GM20000 (cell line): Measurements from ENCODE around the gene TPMT.

Source experiments
- DNase-seq: peaks from one replicate; pipeline ENCODE4 v3.0.0; 2012; ENCODE audit warnings: low spot score
- TF ChIP-seq, protein P1 (sequence below): IDR thresholded peaks from 2 replicates; pipeline ENCODE4 v1.5.1; 2012; ENCODE audit warnings: mild to moderate bottlenecking, control low read depth; ENCODE audit errors: extremely low read depth, missing control alignments

Gene TPMT

DNA sequence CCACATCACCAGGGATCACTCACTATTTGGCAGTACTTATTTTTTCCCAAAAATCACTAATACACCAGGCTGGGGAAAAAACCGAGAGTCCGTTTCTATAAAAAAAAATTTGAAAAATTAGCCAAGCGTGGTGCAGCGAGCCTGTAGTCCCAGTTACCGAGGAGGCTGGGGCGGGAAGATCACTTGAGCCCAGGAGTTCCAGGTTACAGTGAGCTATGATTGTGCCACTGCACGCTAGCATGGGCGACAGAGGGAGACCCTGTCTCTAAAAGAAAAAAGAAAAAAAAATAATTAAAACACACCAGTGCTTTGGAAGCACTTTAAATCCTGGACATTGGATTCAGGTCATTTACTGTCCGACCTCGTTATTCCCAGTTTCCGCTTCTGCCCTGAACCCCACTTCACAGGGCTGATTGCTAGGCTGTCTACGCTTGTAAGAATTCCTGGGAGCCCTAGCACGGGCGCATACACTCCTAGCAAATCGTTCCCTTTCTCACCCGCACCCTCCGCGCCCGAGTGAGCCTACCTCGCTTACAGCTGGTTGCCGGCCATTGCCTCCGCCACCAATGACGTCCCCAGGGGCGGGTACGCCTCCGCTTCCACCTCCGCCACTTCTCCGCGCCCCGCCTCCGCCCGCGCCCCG, at the start of gene TPMT:
Gene TPMT, minus strand, starts transcription at position 571 of the 643 bp plus-strand sequence. CDS start 5,950 bp downstream, outside the sequence.
- TF ChIP-seq, protein P1, sequence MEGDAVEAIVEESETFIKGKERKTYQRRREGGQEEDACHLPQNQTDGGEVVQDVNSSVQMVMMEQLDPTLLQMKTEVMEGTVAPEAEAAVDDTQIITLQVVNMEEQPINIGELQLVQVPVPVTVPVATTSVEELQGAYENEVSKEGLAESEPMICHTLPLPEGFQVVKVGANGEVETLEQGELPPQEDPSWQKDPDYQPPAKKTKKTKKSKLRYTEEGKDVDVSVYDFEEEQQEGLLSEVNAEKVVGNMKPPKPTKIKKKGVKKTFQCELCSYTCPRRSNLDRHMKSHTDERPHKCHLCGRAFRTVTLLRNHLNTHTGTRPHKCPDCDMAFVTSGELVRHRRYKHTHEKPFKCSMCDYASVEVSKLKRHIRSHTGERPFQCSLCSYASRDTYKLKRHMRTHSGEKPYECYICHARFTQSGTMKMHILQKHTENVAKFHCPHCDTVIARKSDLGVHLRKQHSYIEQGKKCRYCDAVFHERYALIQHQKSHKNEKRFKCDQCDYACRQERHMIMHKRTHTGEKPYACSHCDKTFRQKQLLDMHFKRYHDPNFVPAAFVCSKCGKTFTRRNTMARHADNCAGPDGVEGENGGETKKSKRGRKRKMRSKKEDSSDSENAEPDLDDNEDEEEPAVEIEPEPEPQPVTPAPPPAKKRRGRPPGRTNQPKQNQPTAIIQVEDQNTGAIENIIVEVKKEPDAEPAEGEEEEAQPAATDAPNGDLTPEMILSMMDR, result no peak
- DNase-seq, result no peak

DNA sequence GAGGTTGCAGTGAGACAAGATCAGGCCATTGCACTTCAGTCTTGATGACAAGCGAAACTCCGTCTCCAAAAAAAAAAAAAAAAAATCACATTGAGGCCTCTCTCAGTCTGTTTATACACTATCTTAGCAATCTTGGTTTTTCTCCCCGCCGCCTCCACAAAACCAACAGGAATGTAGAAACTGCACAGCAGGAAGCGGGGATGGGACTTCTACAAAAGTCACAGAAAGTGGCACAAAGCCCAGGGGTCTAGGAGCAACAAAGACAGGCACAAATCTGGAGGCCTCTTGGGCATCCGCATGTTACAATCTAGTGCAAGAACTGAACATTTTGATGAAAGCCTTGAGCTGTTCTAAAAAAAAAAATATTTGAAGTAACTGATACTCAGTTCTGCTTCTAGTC, 48.9 kb upstream of the TPMT start:
- TF ChIP-seq, protein P1, result no peak
- DNase-seq, result no peak

DNA sequence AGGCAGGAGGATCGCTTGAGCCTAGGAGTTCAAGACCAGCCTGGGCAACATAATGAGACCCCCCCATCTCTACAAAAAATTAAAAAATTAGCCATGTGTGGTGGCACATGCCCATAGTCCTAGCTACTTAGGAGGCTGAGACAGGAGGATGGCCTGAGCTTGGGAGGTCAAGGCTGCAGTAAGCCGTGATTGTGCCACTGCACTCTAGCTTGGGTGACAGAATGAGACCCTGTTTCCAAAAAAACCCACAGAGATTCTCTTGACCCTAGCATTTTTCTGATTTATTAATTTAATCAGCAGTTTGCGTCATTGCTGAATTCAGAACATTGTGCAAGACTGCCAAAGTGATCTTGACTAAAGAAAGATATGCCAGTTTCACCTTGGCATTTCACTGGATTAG, 37.1 kb upstream of the TPMT start:
- no peak for DNase-seq
- TF ChIP-seq, protein P1, result no peak

DNA sequence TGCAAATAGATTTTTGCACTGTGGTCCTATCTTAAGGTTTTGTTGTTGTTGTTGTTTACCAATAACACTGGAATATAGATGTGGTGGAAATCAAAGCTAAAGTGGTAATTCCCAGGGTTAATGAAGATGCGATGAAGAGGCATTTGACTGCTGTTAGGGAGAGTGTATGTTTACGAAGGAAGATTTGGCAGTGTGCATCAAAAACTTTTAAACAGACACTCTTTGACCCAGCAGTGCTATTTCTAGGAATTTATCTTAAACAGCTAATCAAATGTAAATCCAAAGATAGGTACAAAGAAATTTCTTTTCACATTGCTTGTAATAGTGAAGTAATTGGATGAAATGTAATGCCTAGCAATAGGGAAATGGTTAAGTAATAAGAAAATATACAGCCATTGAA, 34.3 kb upstream of the TPMT start:
- DNase-seq, result no peak

DNA sequence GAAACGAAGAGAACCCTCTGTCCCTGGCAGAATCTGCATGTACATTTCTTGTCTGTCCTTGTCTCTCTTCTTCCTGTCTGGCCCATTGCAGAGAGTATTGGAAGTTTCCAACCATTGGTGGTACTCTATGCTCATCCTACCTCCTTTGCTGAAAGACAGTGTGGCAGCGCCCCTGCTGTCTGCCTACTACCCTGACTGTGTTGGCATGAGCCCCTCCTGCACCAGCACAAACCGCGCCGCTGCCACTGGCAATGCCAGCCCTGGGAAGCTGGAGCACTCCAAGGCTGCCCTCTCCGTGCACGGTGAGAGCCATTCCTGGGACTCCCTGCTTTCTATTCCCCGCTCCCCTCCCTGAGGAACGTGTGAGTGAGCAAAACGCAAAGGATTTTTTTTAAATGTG, 32.8 kb upstream of the TPMT start:
- no peak for DNase-seq
- TF ChIP-seq, protein P1, result no peak

More for the DNA sequence above, 34.3 kb upstream of the TPMT start:
- TF ChIP-seq, protein P1, result no peak

DNA sequence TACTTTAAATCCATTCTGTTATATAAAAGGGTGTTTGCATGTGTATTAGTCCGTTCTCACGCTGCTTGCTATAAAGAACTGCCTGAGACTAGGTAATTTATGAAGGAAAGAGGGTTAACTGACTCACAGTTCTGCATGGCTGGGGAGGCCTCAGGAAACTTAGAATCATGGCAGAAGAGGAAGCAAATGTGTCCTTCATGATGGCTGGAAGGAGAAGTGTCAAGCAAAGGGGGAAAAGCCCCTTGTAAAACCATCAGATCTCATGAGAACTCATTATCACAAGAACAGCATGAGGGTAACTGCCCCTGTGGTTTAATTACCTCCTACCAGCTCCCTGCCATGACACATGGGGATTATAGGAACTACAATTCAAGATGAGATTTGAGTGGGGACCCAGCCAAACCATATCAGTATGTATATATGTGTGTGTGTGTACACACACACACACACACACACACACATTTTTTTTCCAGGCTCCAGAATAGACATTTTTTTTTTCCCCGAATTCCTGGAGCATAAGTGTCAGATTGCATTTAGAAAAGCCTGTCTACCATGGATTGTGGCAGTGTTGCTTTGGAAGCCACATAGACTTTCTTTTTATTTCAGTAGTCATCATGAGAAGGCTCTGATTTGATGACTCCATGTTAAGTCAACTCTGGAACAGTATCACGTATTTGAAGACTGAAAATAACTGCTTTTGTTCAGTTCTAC, 31.8 kb upstream of the TPMT start:
- TF ChIP-seq, protein P1, result no peak
- DNase-seq, result no peak

DNA sequence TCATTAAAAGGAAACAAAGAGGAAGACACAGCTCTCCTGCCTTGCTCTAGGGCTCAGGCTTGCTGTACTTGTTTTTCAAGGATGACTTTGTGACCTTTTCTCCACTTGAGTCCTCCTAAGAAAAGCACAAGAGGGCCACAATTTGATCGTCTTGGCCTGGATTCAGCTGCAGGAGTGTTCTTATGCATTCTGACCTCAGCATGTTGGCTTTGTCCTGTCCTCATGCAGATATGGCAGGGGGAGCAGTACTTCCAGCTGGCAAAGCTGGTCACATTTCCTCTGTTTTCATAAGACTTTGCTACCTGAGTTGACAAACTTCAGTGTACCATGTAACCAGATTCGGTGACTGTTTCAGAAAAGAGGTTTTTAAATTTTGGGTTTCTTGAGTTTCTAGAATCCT, 31.2 kb upstream of the TPMT start:
- no peak for DNase-seq
- TF ChIP-seq, protein P1, result no peak
